Hematopoietic multipotent progenitor cell (in vitro differentiated cells): Measurements from ENCODE around the gene TTBK1. TPM values are rescaled to one million over a fixed set of nuclear protein-coding genes. Genes with fewer than 3 reads are reported as not detected.

Experiments
- DNase-seq, 3 donors: peaks; one replicate each; pipeline ENCODE4 v3.0.0-alpha.2; 2011 to 2015; ENCODE audit warnings: low read depth in 2 of 3, low spot score in 2 of 3
- small RNA-seq: library from RNA; depleted of rRNA; stranded (forward); fragments of <200 nt; gene quantifications from one replicate; pipeline ENCODE3, GENCODE V24; 2012
- total RNA-seq: library from RNA; depleted of rRNA; stranded (reverse); fragments of >200 nt; gene quantifications from one replicate; pipeline ENCODE4 v1.2.3, GENCODE V29; 2012

The TTBK1 gene
- total RNA-seq, 1 donor = under 0.01 TPM

- no peak for DNase-seq
Measured at GRCh38 chr6:43335469-43335868, 92.2 kb downstream of the TTBK1 start.

GRCh38 chr6:43336382-43336781, 93.1 kb downstream of the TTBK1 start:
- DNase-seq = no peak

Small RNA genes lying within 50 kb of the gene (small RNA-seq; reads per million reads assigned to genes)
- gene RPL12P47 = not detected

Other genes starting within 250 kb of the TTBK1 start
- gene MEA1, start 229.5 kb upstream of the TTBK1 start, total RNA-seq = 31.0 TPM
- 173 TPM for gene KLHDC3, start 229.2 kb upstream of the TTBK1 start, total RNA-seq
- gene RRP36, start 221.9 kb upstream of the TTBK1 start, total RNA-seq = 22.6 TPM
- gene CUL7, start 189.6 kb upstream of the TTBK1 start, total RNA-seq = 26.4 TPM
- gene MRPL2, start 184.0 kb upstream of the TTBK1 start, total RNA-seq = 24.5 TPM
- gene KLC4, start 183.8 kb upstream of the TTBK1 start, total RNA-seq = 33.7 TPM
- gene PTK7, start 167.2 kb upstream of the TTBK1 start, total RNA-seq = 63.8 TPM
- gene SRF, start 72.2 kb upstream of the TTBK1 start, total RNA-seq = 35.0 TPM
- 47.7 TPM for gene CUL9, start 61.3 kb upstream of the TTBK1 start, total RNA-seq
- 92.9 TPM for gene DNPH1, start 14.0 kb upstream of the TTBK1 start, total RNA-seq
- not detected for gene SLC22A7, start 54.8 kb downstream of the TTBK1 start, total RNA-seq
- 0.27 TPM for gene CRIP3, start 65.3 kb downstream of the TTBK1 start, total RNA-seq
- gene ZNF318, start 126.2 kb downstream of the TTBK1 start, total RNA-seq = 6.7 TPM
- gene ABCC10, start 184.1 kb downstream of the TTBK1 start, total RNA-seq = 25.9 TPM
- gene DLK2, start 212.1 kb downstream of the TTBK1 start, total RNA-seq = 0.27 TPM
- gene TJAP1, start 234.1 kb downstream of the TTBK1 start, total RNA-seq = 29.9 TPM